ENCODE data around the gene SESN2. TPM values are rescaled to one million over a fixed set of nuclear protein-coding genes. Genes with fewer than 3 reads are reported as not detected.

The SESN2 gene
- total RNA-seq, 1 experiment from 2014 or later = 36.8 TPM

DNA sequence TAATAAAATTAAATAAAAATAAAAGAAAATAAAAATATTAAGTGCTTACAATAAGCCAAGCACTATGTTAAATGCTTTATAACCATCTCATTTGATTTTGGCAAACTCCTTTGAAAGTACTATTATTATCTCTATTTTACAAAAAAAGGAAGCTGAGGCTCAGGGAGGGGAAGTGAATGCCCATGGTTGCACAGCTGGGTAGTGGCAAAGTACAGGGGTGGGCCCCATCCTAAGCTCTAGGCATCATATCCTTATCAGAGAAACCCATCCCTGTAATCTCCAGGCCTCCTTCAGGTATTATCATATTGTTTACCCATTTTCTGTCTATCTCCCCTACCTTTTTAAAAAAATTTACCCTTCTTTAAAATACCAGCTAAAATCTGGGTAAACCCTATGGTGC lies 67.2 kb downstream of the SESN2 start:
- ChIA-PET POLR2A (interaction anchor here (0.7 to 2.6 kb wide), 2 partner anchors 9 to 360 kb away, joined by 3 to 10 read pairs; no protein-coding TSS in a partner anchor), RAD21 (ENCODE audit: low non-redundant PET in 1 of 2, low total read pairs in 2 of 2, uncharacterized antibody in 2 of 2, unreplicated experiment in 2 of 2) (no interaction called here), CTCF (interaction anchor here (0.8 kb wide), 1 partner anchor 78 kb away, joined by 3 read pairs; no protein-coding TSS in a partner anchor)
- no peaks in the 10 kb centered on the region for H4K20me1 ChIP-seq (ENCODE audit: insufficient read depth)
- no peaks in the 10 kb centered on the region for H3K9me3 ChIP-seq (ENCODE audit: control insufficient read depth in 1 of 2, insufficient read depth in 1 of 2, low read depth in 1 of 2, low read length in 2 of 2)
- peaks cover 4 to 18% of the 10 kb centered on the region in 2 experiments; a peak in 3 of 4 replicates for H3K4me1 ChIP-seq (ENCODE audit: control insufficient read depth in 1 of 2, insufficient read depth in 2 of 2, low read length in 2 of 2)
- BruUV-seq (replicated peaks) = no TSS peak
- no peaks in the 10 kb centered on the region for H3K9me2 ChIP-seq (ENCODE audit: insufficient read depth)
- H2AFZ ChIP-seq (ENCODE audit: low read depth, low read length, poor library complexity, severe bottlenecking) = no peak overlapping the region
- no peak overlapping the region for H3K4me2 ChIP-seq (ENCODE audit: low read length)
- TF ChIP-seq SRF (IDR thresholded peaks at IDR 0.05; ENCODE audit: low read depth) (no peak), EZH2phosphoT487 (IDR thresholded peaks at IDR 0.05; ENCODE audit: borderline replicate concordance) (no peak), ZBTB33 (IDR thresholded peaks at IDR 0.05; ENCODE audit: extremely low read depth, insufficient replicate concordance, low read length) (no peak), CBX3 (IDR thresholded peaks at IDR 0.05; ENCODE audit: low read depth) (no peak), EZH2 (IDR thresholded peaks at IDR 0.05) (no peak), RAD21 (IDR thresholded peaks at IDR 0.05; ENCODE audit: low read depth) (no peak), CEBPB (IDR thresholded peaks at IDR 0.05; ENCODE audit: low read depth) (no peak), ATF3 (IDR thresholded peaks at IDR 0.05) (no peak), YY1 (IDR thresholded peaks at IDR 0.05; ENCODE audit: extremely low read depth, insufficient replicate concordance, low read depth, low read length) (no peak), POLR2AphosphoS5 (IDR thresholded peaks at IDR 0.05; ENCODE audit: low read depth, low read length) (no peak), ZNF274 (IDR thresholded peaks at IDR 0.05; ENCODE audit: low read depth, low read length) (no peak)
- TF ChIP-seq, protein P1, sequence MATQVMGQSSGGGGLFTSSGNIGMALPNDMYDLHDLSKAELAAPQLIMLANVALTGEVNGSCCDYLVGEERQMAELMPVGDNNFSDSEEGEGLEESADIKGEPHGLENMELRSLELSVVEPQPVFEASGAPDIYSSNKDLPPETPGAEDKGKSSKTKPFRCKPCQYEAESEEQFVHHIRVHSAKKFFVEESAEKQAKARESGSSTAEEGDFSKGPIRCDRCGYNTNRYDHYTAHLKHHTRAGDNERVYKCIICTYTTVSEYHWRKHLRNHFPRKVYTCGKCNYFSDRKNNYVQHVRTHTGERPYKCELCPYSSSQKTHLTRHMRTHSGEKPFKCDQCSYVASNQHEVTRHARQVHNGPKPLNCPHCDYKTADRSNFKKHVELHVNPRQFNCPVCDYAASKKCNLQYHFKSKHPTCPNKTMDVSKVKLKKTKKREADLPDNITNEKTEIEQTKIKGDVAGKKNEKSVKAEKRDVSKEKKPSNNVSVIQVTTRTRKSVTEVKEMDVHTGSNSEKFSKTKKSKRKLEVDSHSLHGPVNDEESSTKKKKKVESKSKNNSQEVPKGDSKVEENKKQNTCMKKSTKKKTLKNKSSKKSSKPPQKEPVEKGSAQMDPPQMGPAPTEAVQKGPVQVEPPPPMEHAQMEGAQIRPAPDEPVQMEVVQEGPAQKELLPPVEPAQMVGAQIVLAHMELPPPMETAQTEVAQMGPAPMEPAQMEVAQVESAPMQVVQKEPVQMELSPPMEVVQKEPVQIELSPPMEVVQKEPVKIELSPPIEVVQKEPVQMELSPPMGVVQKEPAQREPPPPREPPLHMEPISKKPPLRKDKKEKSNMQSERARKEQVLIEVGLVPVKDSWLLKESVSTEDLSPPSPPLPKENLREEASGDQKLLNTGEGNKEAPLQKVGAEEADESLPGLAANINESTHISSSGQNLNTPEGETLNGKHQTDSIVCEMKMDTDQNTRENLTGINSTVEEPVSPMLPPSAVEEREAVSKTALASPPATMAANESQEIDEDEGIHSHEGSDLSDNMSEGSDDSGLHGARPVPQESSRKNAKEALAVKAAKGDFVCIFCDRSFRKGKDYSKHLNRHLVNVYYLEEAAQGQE (IDR thresholded peaks at IDR 0.05; ENCODE audit: low read depth) = no peak
- no peak overlapping the region for H3K4me3 ChIP-seq (replicated peaks in 1 of 2; ENCODE audit: low read depth in 1 of 2, low read length in 2 of 2)
- H3K9ac ChIP-seq (ENCODE audit: low read length) = no peak overlapping the region
- H3K36me3 ChIP-seq (ENCODE audit: control insufficient read depth in 1 of 2, insufficient read depth in 2 of 2, low read length in 2 of 2) = peaks cover 0 to 4% of the 10 kb centered on the region in 2 experiments; a peak in 1 of 4 replicates
- intact Hi-C loops (cut with micrococcal nuclease) = no loop called here
- peaks cover 14% of the 10 kb centered on the region for H3K79me2 ChIP-seq (ENCODE audit: insufficient read depth, low read length)
- no peak for DNase-seq (ENCODE audit: low read depth, low spot score)
- H3K27ac ChIP-seq (ENCODE audit: low read depth, low read length) = no peak overlapping the region
- H3K27me3 ChIP-seq (ENCODE audit: insufficient read depth, low read length) = no peaks in the 10 kb centered on the region
- ATAC-seq = no peak
